Lung (tissue), 12 donors: ENCODE measurements around the gene ESR1. TPM values are rescaled to one million over a fixed set of nuclear protein-coding genes. Genes with fewer than 3 reads are reported as not detected.

ENCODE experiments used
- ATAC-seq: fragments of 200-7000 bp; cut with Tn5 transposase; one replicate; pipeline ENCODE4 v1.9.1; 2020; ENCODE audit warnings: moderate number of reproducible peaks; ENCODE audit not compliant: insufficient read depth, low FRiP score
- DNase-seq, 3 donors: peaks; one replicate each; pipeline ENCODE4 v3.0.0-alpha.2; 2013 to 2017
- H3K27ac ChIP-seq, 2 donors: one replicate each; pipeline ENCODE4 v1.5.1; 2013; ENCODE audit warnings: mild to moderate bottlenecking in 2 of 2, moderate library complexity in 2 of 2, control low read depth in 1 of 2, inconsistent platforms in 1 of 2, low read depth in 1 of 2, low read length in 1 of 2
- H3K27me3 ChIP-seq, 3 donors: one replicate each; pipeline ENCODE4 v1.5.1; 2013; ENCODE audit warnings: low read length in 2 of 3; ENCODE audit not compliant: control insufficient read depth in 3 of 3, insufficient read depth in 3 of 3
- H3K36me3 ChIP-seq, 4 donors: one replicate each; pipeline ENCODE4 v1.5.1; 2013; ENCODE audit warnings: low read length in 4 of 4, mild to moderate bottlenecking in 1 of 4, moderate library complexity in 1 of 4; ENCODE audit not compliant: control insufficient read depth in 4 of 4, insufficient read depth in 4 of 4
- H3K4me1 ChIP-seq, 5 donors: one replicate each; pipeline ENCODE4 v1.5.1; 2013; ENCODE audit warnings: low read length in 5 of 5, mild to moderate bottlenecking in 2 of 5, moderate library complexity in 1 of 5; ENCODE audit not compliant: control insufficient read depth in 5 of 5, insufficient read depth in 5 of 5
- H3K4me3 ChIP-seq: one replicate; pipeline ENCODE4 v1.5.1; 2013; ENCODE audit warnings: mild to moderate bottlenecking, control low read depth, moderate library complexity
- H3K9ac ChIP-seq, 2 donors: one replicate each; pipeline ENCODE4 v1.5.1; 2013; ENCODE audit warnings: low read length in 2 of 2, control low read depth in 1 of 2; ENCODE audit not compliant: insufficient read depth in 1 of 2
- H3K9me3 ChIP-seq, 4 donors: one replicate each; pipeline ENCODE4 v1.5.1; 2013; ENCODE audit warnings: low read length in 3 of 4, mild to moderate bottlenecking in 1 of 4, moderate library complexity in 1 of 4; ENCODE audit not compliant: control insufficient read depth in 4 of 4, insufficient read depth in 3 of 4
- WGBS, 2 donors: extraction: QIAGEN DNeasy Blood & Tissue Kit; methylation state at CpG; one replicate each; pipeline ENCODE4 v1.1.7; 2013; 5-methylcytosine and 5-hydroxymethylcytosine counted together
- polyA plus RNA-seq, 2 donors: library from polyadenylated mRNA; stranded (reverse); fragments of 200-250 nt; gene quantifications; one replicate each; pipeline ENCODE4 v1.2.1, GENCODE V29; 2013
- total RNA-seq, 2 donors: library from RNA; depleted of rRNA in 1 of 2; stranded (reverse); fragments of >200 nt in 1 of 2; gene quantifications; one replicate each; pipeline ENCODE4 v1.2.1, GENCODE V29; 2014 to 2021
- TF ChIP-seq, protein P1 (sequence below): IDR thresholded peaks from 2 replicates; pipeline ENCODE4 v1.5.1; 2012; ENCODE audit warnings: mild to moderate bottlenecking; ENCODE audit errors: control extremely low read depth, extremely low read depth
- donor health status: control.
- donor health status: control.
- donor health status: Bipolar disorder and iron deficiency.
- donor health status: healthy.
- donor health status: DM: yes; HTN: yes; CAD: no.

ESR1 gene
- total and polyA plus RNA-seq, 4 donors: 0.14 to 3.7 (median 0.78) TPM

DNA sequence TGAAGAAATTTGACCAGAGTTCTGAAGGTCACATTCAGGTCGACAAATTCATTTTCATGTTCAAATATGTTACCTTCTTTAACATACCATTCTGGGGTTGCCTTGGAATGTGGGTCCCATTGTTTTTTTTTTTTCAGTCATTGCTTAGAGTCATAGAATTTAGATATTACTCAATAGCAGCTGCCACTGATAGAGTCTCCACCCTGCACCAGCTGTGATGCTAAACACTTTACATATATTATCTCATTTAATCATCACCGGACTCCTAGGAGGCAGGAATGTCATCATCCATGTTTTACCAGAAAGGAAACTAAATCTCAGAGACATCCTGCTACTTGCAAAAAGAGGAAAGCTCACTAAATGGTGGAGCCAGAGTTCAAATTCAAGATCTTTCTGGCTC lies 204.7 kb downstream of the ESR1 start:
- TF ChIP-seq, protein P1, sequence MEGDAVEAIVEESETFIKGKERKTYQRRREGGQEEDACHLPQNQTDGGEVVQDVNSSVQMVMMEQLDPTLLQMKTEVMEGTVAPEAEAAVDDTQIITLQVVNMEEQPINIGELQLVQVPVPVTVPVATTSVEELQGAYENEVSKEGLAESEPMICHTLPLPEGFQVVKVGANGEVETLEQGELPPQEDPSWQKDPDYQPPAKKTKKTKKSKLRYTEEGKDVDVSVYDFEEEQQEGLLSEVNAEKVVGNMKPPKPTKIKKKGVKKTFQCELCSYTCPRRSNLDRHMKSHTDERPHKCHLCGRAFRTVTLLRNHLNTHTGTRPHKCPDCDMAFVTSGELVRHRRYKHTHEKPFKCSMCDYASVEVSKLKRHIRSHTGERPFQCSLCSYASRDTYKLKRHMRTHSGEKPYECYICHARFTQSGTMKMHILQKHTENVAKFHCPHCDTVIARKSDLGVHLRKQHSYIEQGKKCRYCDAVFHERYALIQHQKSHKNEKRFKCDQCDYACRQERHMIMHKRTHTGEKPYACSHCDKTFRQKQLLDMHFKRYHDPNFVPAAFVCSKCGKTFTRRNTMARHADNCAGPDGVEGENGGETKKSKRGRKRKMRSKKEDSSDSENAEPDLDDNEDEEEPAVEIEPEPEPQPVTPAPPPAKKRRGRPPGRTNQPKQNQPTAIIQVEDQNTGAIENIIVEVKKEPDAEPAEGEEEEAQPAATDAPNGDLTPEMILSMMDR: no peak
- H3K9me3 ChIP-seq: peaks cover 0 to 2% (median 0%) of the 10 kb centered on the region in 4 donors
- H3K4me3 ChIP-seq: no peak overlapping the region
- H3K27ac ChIP-seq: no peak overlapping the region
- ATAC-seq (no peak), DNase-seq (no peak)
- peaks cover 0 to 1% (median 0%) of the 10 kb centered on the region in 4 donors for H3K36me3 ChIP-seq
- no peak overlapping the region for H3K9ac ChIP-seq
- no peaks in the 10 kb centered on the region for H3K27me3 ChIP-seq
- 86 to 92% methylated on average over 2 of the region's 2 CpGs for WGBS, 2 donors
- no peaks in the 10 kb centered on the region for H3K4me1 ChIP-seq

- Histone ChIP-seq H3K27ac (no peak overlapping the region), H3K36me3 (no peaks in the 10 kb centered on the region), H3K9ac (no peak overlapping the region), H3K27me3 (no peaks in the 10 kb centered on the region), H3K4me1 (no peaks in the 10 kb centered on the region), H3K9me3 (peaks cover 0 to 2% (median under 1%) of the 10 kb centered on the region in 4 donors), H3K4me3 (no peak overlapping the region)
- ATAC-seq (no peak), DNase-seq (no peak)
- TF ChIP-seq, protein P1: no peak
These were observed 211.4 kb downstream of the ESR1 start for GRCh38 chr6:152018876-152019275.

- Histone ChIP-seq H3K9me3 (peaks cover 0 to 2% (median 0%) of the 10 kb centered on the region in 4 donors), H3K4me3 (no peak overlapping the region), H3K27ac (no peak overlapping the region), H3K36me3 (no peaks in the 10 kb centered on the region), H3K27me3 (no peaks in the 10 kb centered on the region), H3K4me1 (no peaks in the 10 kb centered on the region), H3K9ac (no peak overlapping the region)
- ATAC-seq: no peak
- TF ChIP-seq, protein P1: no peak
- no peak for DNase-seq
- 88 to 93% methylated on average over 4 of the region's 4 CpGs for WGBS, 2 donors
These were observed 214.8 kb downstream of the ESR1 start for GRCh38 chr6:152022303-152022702.

DNA sequence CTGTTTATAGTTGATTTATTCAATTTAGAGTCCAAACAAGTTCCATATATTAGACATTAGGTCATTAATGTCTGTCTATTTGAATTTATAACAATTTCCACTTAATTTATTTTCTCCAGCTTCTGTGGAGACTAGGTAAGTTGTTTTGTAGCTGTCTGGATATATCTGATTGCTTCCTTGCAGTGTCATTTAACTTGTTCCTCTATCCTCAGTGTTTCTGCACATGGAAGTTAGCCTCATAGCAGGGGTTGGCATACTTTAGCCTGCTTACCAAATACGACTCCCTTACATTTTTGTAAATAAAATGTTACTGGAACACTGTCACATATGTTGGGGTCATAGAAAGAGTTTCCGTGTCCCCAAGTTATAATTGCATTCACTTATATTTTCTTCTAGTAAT lies 216.1 kb downstream of the ESR1 start:
- H3K27me3 ChIP-seq: no peaks in the 10 kb centered on the region
- TF ChIP-seq, protein P1: no peak
- H3K4me3 ChIP-seq: no peak overlapping the region
- no peak overlapping the region for H3K9ac ChIP-seq
- WGBS, 2 donors: 82 to 87% methylated on average over 2 of the region's 2 CpGs
- ATAC-seq: no peak
- H3K27ac ChIP-seq: no peak overlapping the region
- no peak for DNase-seq
- H3K9me3 ChIP-seq: peaks cover 0 to 2% (median 0%) of the 10 kb centered on the region in 4 donors
- H3K4me1 ChIP-seq: no peaks in the 10 kb centered on the region
- no peaks in the 10 kb centered on the region for H3K36me3 ChIP-seq
